HG02884 (cell line): Measurements from ENCODE around the gene MIER2.
"Not testable (repeated sequence)": the region's sequence is repeated elsewhere in the genome, so short reads cannot be mapped to it uniquely, and the experiment has no call there.

Experiments used
- ATAC-seq: cut with Tn5 transposase; IDR thresholded peaks from one replicate; pipeline ENCODE4 v1.9.1; 2021; ENCODE audit warnings: mild to moderate bottlenecking, moderate library complexity; ENCODE audit not compliant: unreplicated experiment

Gene MIER2

GRCh38 chr19:362683-363082 is 18.1 kb upstream of the MIER2 start:
- ATAC-seq, result no peak

- no peak for ATAC-seq
Observed at GRCh38 chr19:362154-362553, 17.6 kb upstream of the MIER2 start.

DNA sequence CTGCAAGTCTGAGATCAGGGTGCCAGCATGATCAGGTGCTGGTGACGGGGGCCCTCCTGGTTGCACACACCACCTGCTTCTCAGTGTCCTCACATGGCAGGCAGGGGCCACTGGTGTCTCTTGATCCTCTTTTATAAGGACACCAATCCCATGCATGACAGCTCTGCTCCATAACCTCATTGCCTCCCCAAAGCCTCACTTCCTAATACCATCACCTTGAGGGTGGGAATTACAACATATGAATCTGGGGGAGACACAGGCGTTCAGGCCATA is 15.0 kb upstream of the MIER2 start:
- ATAC-seq, result no peak

- not testable (repeated sequence) for ATAC-seq
Observed at GRCh38 chr19:355536-355935, 10.9 kb upstream of the MIER2 start.

- ATAC-seq, result no peak
Observed at GRCh38 chr19:355134-355533, 10.5 kb upstream of the MIER2 start.

- no peak for ATAC-seq
Observed at GRCh38 chr19:351976-352625, 7.5 kb upstream of the MIER2 start.

- ATAC-seq, result no peak
Observed at GRCh38 chr19:347946-348861, 3.6 kb upstream of the MIER2 start.

DNA sequence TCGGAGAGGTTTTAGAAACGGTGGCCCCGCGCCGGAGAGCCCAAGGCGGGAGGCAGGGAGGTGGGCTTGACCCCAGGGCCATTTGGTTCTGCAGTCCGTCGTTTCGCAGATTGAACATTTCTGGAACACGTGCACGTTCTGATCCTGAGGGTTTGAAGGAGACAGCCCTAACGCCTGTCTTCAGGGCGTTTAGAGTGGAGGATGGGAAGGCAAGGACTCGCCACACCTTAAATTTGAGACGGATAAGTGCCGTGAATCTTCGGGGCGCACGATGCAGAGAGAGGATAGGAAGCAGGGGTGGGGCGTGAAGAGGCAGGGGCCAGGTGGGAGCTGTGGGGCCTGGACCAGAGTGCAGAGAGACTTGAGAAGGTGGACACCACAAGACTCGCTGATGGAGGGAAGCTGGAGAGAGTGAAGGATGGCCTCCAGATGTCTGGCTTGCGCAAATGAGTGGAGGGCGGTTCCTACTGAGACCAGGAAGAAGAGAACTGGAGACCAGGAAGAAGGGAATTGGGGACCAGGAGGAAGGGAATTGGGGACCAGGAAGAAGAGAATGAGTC is 804 bp upstream of the MIER2 start:
- ATAC-seq, result no peak

- ATAC-seq, result peak; percentile 31
Observed at GRCh38 chr19:343941-344624, 513 bp downstream of the MIER2 start.

DNA sequence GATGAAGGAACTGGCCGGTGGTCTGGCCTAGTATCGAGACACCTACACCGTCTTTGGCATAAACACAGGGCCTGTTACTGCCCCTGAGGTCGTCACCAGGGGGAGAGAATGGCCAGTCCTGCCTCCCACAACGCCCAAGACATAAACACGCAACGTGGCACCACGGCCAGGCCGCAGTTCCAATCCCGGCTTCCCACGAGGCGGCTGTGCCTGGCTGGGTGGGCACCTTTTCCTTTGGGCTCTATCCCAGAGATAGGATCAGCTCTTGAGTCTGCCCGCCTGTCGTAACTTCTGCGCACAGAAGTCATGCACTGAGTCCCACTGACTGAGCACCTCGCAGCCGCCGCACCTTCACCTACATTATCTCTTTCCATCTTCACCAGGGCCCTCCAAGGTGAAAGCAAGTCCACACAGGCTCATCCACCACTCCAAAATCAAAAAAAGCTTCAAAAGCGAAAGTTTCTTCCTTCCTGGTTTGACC is 1.1 kb downstream of the MIER2 start:
- no peak for ATAC-seq

- ATAC-seq, result no peak
Observed at GRCh38 chr19:342801-343421, 1.7 kb downstream of the MIER2 start.

GRCh38 chr19:342128-342455 is 2.5 kb downstream of the MIER2 start:
- ATAC-seq, result no peak

DNA sequence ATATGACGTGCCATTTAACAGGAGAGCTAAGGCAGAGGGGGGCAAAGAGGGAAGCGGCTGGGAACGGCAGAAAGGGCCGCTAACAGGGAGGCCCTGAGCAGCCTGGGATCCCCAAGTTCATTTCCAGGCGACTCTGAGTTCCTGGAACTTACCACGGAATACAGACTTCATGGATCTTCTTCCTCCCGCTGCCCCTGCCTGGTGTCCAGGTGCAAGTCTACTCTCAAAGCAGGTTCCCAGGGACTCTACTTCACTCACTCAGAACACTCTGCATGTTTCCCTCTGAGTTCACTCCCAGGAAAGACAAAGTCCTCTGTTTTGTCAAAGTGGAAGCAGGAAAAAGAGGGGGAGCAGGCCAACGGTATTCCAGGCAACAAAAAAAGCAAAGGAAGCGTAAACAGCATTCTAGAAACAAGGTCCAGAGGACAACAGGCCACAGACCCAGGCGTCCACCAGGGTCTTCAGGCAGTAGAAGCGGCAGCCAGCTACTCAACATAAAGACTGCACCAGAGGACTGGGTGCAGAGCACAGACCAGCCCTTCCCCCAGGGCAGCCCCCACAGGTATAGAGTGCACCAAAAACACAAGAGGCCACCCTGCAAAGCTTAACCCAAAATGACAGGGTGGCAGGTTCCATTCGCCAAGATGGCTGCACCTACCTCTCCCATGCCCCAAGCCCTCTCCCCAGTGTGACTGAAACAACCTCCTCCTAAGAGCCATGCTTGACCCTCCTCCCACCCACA is 3.0 kb downstream of the MIER2 start:
- ATAC-seq, result no peak

- no peak for ATAC-seq
Observed at GRCh38 chr19:340620-341385, 3.8 kb downstream of the MIER2 start.

- no peak for ATAC-seq
Observed at GRCh38 chr19:339262-339887, 5.2 kb downstream of the MIER2 start.

DNA sequence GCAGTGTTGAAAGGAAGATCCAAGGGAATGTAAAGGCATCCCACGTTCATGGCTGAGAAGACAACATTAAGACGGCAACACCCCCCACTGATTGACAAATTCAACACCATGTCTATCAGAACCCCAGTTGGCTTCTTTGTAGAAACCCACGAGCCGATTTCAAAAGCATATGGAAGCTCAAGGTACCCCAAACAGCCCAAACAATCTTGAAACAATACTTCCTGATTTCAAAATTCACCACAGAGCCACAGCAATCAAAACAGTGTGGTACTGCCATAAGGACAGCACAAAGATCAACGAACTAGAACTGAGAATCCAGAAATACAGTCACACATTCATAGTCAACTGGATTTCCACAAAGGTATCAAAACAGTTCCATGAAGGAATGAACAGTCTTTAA is 6.2 kb downstream of the MIER2 start:
- no peak for ATAC-seq

- ATAC-seq, result no peak
Observed at GRCh38 chr19:336067-336614, 8.5 kb downstream of the MIER2 start.

GRCh38 chr19:335486-336066 is 9.0 kb downstream of the MIER2 start:
- no peak for ATAC-seq

DNA sequence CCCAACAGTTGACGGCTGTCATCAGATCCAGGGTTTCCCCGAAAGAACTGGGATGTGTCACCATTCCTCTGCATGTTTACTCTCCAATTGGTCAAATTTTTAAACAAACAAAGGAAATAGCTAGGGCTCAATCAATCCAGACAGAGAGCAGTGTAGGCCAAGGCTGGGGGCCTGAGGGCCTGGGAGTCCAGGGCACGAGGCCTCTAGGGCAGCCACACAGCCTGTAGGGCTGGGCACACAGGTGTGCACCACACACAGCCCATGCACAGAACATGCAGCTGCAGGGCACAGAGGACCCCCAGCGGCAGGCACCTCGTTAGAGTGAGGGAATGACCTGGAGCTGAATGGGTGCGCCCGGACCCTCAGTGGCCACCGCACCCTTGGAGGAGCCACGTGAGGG is 9.5 kb downstream of the MIER2 start:
- ATAC-seq, result no peak
